ENCODE measurements around the gene ADAMTSL4. TPM values are rescaled to one million over a fixed set of nuclear protein-coding genes. Genes with fewer than 3 reads are reported as not detected.

The ADAMTSL4 gene
- total and polyA plus RNA-seq, 2 of the 8 experiments (the other 6 are each of a cell fraction or from before 2014, with no cell fraction given) = 4.2 to 5.4 TPM

DNA sequence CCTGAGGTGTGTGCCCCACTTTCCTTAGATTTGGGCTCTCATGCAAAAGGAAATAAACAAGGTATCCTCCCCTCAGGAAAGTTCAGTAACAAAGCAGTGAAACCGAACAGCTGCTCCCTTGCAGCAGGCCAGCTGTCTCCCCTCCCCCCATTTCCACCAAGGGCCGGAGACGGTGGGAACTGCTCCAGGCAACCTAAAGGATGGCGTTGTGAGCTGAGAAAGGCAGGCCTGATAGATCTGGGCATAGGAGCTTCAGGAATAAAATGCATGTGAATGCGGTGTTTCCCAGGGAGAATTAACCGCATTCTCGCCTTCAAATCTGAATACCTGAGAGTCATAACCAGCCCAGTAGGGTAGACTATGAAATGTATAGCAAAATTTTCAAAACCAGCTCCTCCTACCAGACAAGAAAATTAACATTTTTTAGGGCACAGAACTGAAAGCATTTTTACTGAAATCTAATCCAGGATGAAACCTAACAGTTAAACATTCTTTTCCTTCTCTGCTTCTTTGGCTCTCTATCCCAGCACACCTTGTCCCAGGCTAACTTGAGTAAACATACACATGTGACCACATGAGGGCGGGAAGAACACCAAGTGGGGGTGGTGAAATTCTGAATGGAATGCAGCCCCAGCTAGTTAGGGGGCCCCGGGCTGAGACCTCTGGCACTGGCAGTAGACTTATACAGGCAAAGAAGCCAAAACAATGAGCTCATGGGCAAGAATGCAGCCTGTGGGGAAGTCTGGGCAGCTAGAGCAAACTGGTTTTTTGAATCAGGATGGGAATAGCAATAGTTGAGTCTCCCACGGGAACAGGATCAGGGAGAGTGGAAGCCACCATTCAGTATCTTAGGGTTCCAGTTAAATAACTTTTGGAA lies 18.7 kb downstream of the ADAMTSL4 start (continued):
- peak; percentile 86 for TF ChIP-seq ATF2 (IDR thresholded peaks at IDR 0.05; ENCODE audit: low read length)
- peak; percentile 92 to 93; a peak in 2 of 4 replicates for TF ChIP-seq SIN3A (conservative IDR thresholded peaks at IDR 0.05 in 1 of 2, IDR thresholded peaks at IDR 0.05 in 1 of 2; ENCODE audit: low read depth in 1 of 2, low read length in 2 of 2)
- TF ChIP-seq POLR2AphosphoS5 (IDR thresholded peaks at IDR 0.05; ENCODE audit: low read depth, low read length) = peak; percentile 79
- peak; percentile 87 for TF ChIP-seq E2F6 (IDR thresholded peaks at IDR 0.05)
- TF ChIP-seq, protein P1, sequence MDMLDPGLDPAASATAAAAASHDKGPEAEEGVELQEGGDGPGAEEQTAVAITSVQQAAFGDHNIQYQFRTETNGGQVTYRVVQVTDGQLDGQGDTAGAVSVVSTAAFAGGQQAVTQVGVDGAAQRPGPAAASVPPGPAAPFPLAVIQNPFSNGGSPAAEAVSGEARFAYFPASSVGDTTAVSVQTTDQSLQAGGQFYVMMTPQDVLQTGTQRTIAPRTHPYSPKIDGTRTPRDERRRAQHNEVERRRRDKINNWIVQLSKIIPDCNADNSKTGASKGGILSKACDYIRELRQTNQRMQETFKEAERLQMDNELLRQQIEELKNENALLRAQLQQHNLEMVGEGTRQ (IDR thresholded peaks at IDR 0.05; ENCODE audit: low read length) = peak; percentile 79
- TF ChIP-seq CEBPB (IDR thresholded peaks at IDR 0.05; ENCODE audit: low read depth, low read length) = no peak
- TF ChIP-seq NRF1 (IDR thresholded peaks at IDR 0.05; ENCODE audit: low read depth, low read length) = no peak
- TF ChIP-seq TAF1 (IDR thresholded peaks at IDR 0.05; ENCODE audit: low read depth, low read length) = peak; percentile 44
- no peak for TF ChIP-seq CTBP2 (IDR thresholded peaks at IDR 0.05; ENCODE audit: borderline replicate concordance, insufficient read depth, insufficient read length, low read length)
- TF ChIP-seq HDAC6 (IDR thresholded peaks at IDR 0.05; ENCODE audit: low read depth, low read length) = no peak
- no peak for TF ChIP-seq KDM1A (IDR thresholded peaks at IDR 0.05; ENCODE audit: borderline replicate concordance, low read length)
- peak; percentile 82; the same call in 1 of the 2 replicates for TF ChIP-seq JUND (IDR thresholded peaks at IDR 0.05; ENCODE audit: low read length)
- no peak for TF ChIP-seq KDM4A (IDR thresholded peaks at IDR 0.05; ENCODE audit: low read depth, low read length, severe bottlenecking)
- peak; percentile 33 to 86; a peak in 2 of 3 replicates for TF ChIP-seq POLR2A (IDR thresholded peaks at IDR 0.05; ENCODE audit: control extremely low read depth in 1 of 2, low read depth in 2 of 2, low read length in 2 of 2)
- TF ChIP-seq ASH2L (IDR thresholded peaks at IDR 0.05; ENCODE audit: low read length) = peak; percentile 99
- TF ChIP-seq FOSL1 (IDR thresholded peaks at IDR 0.05; ENCODE audit: insufficient read depth, low read depth, low read length) = no peak
- TF ChIP-seq BCL11A (IDR thresholded peaks at IDR 0.05; ENCODE audit: low read depth in 2 of 2, low read length in 2 of 2) = peak in 1 of 2 experiments; percentile 45
- TF ChIP-seq YY1 (IDR thresholded peaks at IDR 0.05; ENCODE audit: low read depth, low read length) = peak; percentile 72
- TF ChIP-seq CBX8 (IDR thresholded peaks at IDR 0.05; ENCODE audit: borderline replicate concordance, low read depth, low read length) = no peak
- peak; percentile 94 for TF ChIP-seq SP1 (IDR thresholded peaks at IDR 0.05; ENCODE audit: low read depth, low read length)
